ENCODE measurements around the gene TNFAIP8L1. TPM values are rescaled to one million over a fixed set of nuclear protein-coding genes. Genes with fewer than 3 reads are reported as not detected.

The TNFAIP8L1 gene
- total and polyA plus RNA-seq, 2 of the 8 experiments (the other 6 are each of a cell fraction or from before 2014, with no cell fraction given) = 3.2 to 6.1 TPM

- TF ChIP-seq CBX5 (IDR thresholded peaks at IDR 0.05; ENCODE audit: low read depth, low read length) = no peak
- TF ChIP-seq CREB1 (IDR thresholded peaks at IDR 0.05) = no peak
- no peak for TF ChIP-seq CEBPB (IDR thresholded peaks at IDR 0.05; ENCODE audit: low read depth, low read length)
- TF ChIP-seq SUZ12 (IDR thresholded peaks at IDR 0.05; ENCODE audit: low read length) = no peak
- TF ChIP-seq, protein P1, sequence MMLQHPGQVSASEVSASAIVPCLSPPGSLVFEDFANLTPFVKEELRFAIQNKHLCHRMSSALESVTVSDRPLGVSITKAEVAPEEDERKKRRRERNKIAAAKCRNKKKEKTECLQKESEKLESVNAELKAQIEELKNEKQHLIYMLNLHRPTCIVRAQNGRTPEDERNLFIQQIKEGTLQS (IDR thresholded peaks at IDR 0.05; ENCODE audit: insufficient read depth, low read depth, low read length) = no peak
- TF ChIP-seq TBP (IDR thresholded peaks at IDR 0.05; ENCODE audit: low read depth, low read length) = peak; percentile 26; the same call in 1 of the 2 replicates
- no peak for TF ChIP-seq SP1 (IDR thresholded peaks at IDR 0.05; ENCODE audit: low read depth, low read length)
- TF ChIP-seq MAFK (IDR thresholded peaks at IDR 0.05; ENCODE audit: low read depth, low read length) = no peak
- no peak for TF ChIP-seq POU5F1 (IDR thresholded peaks at IDR 0.05; ENCODE audit: low read depth, low read length)
- no peak for TF ChIP-seq BACH1 (IDR thresholded peaks at IDR 0.05; ENCODE audit: low read length)
- TF ChIP-seq SIRT6 (IDR thresholded peaks at IDR 0.05; ENCODE audit: low read length) = no peak
- no peak for TF ChIP-seq ZNF274 (IDR thresholded peaks at IDR 0.05; ENCODE audit: borderline replicate concordance, extremely low read depth, low read length)
- TF ChIP-seq EGR1 (IDR thresholded peaks at IDR 0.05; ENCODE audit: borderline replicate concordance, low read depth, low read length) = no peak
Observed at GRCh38 chr19:4624733-4625362, 14.5 kb upstream of the TNFAIP8L1 start (continued).
